HUDEP-2 (cell line): ENCODE measurements around the gene NXPE1.
"Not testable (repeated sequence)": the region's sequence is repeated elsewhere in the genome, so short reads cannot be mapped to it uniquely, and the experiment has no call there.

Experiments used
- DNase-seq, 76 experiments: peaks; one replicate each; lab custom pipeline; 2025; ENCODE audit not compliant: unreplicated experiment in 76 of 76; lab: John Stamatoyannopoulos, UW

Gene NXPE1

GRCh38 chr11:114559425-114560310, at the start of gene NXPE1:
NXPE1 (minus strand) TSS chr11:114559881; CDS start chr11:114551201, 8,680 bp downstream.
- DNase-seq, result no peak

DNA sequence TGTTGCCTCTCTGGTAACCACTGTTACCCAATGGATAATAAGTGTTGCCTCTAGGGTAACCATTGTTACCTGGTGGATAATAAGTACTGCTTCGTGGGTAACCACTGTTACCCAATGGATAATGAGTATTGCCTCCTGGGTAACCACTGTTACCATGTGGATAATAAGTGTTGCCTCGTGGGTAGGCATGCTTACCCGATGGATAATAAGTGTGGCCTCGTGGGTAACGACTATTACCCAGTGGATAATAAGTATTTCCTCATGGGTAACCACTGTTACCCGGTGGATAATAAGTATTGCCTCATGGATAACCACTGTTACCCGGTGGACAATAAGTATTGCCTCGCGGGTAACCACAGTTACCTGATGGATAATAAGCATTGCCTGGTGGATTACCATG, 49.7 kb upstream of the NXPE1 start:
- DNase-seq, result no peak

DNA sequence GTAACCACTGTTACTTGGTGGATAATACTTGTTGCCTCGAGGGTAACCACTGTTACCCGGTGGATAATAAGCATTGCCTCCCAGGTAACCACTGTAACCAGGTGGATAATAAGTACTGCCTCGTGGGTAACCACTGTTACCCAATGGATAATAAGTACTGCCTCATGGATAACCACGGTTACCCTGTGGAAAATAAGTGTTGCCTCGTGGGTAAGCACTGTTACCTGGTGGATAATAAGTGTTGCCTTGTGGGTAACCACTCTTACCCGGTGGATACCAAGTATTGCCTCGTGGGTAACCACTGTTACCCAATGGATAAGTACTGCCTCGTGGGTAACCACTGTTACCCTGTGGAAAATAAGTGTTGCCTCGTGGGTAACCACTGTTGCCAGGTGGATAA, 48.9 kb upstream of the NXPE1 start:
- DNase-seq, result not testable (repeated sequence)

DNA sequence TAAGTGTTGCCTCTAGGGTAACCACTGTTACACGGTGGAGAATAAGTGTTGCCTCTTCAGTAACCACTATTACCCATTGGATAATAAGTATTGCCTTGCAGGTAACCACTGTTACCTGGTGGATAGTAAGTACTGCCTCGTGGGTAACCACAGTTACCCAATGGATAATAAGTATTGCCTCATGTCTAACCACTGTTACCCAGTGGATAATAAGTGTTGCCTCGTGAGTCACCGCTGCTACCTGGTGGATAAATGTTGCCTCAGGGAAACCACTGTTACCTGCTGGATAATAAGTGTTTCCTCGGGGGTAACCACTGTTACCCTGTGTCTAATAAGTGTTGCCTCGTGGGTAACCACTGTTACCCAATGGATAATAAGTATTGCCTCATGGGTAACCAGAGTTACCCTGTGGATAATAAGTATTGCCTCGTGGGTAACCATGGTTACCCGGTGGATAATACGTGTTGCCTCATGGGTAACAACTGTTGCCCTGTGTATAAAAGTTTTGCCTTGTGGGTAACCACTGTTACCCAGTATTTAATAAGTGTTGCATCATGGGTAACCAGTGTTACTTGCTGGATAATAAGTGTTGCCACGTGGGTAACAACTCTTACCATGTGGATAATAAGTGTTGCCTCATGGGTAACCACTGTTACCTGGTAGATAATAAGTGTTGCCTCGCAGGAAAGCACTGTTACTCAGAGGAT, 48.2 kb upstream of the NXPE1 start:
- DNase-seq, result no peak

DNA sequence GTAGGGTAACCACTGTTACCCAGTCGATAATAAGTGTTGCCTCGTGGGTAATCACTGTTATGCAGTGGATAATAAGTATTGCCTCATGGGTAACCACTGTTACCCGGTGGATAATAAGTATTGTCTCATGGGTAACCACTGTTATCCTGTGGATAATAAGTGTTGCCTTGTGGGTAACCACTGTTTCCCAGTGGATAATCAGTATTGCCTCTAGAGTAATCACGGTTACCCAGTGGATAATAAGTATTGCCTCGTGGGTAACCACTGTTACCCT, 47.1 kb upstream of the NXPE1 start:
- DNase-seq, result not testable (repeated sequence)

DNA sequence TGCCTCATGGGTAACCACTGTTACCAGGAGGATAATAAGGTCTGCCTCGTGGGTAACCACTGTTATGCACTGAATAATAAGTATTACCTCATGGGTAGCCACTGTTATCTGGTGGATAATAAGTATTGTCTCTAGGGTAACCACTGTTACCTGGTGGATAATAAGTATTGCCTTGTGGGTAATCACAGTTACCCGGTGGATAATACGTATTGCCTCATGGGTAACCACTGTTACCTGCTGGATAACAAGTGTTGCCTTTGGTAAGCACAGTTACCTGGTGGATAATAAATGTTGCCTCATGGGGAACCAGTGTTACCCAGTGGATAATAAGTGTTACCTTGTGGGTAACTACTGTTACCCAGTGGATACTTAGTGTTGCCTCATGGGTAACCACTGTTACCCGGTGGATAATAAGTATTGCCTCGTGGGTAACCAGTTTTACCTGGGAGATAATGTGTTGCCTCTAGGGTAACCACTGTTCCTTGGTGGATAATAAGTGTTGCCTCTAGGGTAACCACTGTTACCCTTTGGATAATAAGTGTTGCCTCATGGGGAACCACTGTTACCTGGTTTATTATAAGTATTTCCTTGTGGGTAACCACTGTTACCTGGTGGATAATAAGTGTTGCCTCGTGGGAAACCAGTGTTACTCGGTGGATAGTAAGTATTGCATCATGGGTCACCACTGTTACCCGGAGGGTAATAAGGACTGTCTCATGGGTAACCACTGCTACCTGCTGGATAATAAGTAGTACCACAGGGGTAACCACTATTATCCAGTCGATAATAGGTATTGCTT, 46.5 kb upstream of the NXPE1 start:
- no peak for DNase-seq

DNA sequence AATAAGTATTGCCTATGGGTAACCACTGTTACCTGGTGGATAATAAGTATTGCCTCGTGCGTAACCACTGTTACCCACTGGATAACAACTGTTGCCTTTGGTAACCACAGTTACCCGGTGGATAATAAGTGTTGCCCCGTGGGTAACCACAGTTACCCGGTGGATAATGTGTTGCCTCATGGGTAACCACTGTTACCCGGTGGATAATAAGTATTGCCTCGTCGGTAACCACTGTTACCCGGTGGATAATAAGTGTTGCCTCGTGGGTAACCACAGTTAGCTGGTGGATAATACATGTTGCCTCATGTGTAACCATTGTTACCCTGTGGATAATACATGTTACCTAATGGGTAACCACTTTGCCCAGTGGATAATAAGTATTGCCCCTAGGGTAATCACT, 45.7 kb upstream of the NXPE1 start:
- no peak for DNase-seq

DNA sequence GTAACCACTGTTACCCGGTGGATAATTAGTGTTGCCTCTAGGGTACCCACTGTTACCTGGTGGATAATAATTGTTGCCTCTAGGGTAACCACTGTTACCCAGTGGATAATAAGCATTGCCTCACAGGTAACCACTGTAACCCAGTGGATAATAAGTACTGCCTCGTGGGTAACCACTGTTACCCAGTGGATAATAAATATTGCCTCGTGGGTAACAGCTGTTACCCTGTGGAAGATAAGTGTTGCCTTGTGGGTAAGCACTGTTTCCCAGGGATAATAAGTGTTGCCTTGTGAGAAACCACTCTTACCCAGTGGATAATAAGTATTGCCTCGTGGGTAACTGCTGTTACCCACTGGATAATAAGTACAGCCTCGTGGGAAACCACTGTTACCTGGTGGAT, 45.2 kb upstream of the NXPE1 start:
- no peak for DNase-seq

GRCh38 chr11:114604179-114604813, 44.6 kb upstream of the NXPE1 start:
- DNase-seq, result no peak

DNA sequence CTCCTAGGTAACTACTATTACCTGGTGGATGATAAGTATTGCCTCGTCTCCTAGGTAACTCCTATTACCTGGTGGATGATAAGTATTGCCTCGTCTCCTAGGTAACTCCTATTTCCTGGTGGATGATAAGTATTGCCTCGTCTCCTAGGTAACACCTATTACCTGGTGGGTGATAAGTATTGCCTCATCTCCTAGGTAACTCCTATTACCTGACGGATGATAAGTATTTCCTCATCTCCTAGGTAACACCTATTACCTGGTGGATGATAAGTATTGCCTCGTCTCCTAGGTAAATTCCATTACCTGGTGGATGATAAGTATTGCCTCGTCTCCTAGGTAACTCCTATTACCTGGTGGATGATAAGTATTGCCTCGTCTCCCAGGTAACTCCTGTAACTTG, 43.5 kb upstream of the NXPE1 start:
- not testable (repeated sequence) for DNase-seq

DNA sequence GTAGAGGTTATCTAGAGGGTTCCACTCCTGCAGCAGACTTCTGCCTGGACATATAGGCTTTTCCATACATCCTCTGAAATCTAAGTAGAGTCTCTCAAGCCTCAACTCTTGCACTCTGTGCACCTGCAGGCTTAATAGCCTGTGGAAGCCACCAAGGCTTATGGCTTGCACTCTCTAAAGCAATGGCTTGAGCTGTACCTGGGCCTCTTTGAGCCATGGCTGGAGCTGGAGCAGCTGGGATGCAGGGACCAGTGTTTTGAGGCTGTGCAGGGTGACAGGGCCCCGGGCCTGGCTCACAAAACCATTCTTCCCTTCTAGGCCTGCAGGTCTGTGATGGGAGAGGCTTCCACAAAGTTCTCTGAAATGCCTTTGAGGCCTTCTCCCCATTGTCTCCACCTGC, 38.8 kb upstream of the NXPE1 start:
- DNase-seq, result no peak

DNA sequence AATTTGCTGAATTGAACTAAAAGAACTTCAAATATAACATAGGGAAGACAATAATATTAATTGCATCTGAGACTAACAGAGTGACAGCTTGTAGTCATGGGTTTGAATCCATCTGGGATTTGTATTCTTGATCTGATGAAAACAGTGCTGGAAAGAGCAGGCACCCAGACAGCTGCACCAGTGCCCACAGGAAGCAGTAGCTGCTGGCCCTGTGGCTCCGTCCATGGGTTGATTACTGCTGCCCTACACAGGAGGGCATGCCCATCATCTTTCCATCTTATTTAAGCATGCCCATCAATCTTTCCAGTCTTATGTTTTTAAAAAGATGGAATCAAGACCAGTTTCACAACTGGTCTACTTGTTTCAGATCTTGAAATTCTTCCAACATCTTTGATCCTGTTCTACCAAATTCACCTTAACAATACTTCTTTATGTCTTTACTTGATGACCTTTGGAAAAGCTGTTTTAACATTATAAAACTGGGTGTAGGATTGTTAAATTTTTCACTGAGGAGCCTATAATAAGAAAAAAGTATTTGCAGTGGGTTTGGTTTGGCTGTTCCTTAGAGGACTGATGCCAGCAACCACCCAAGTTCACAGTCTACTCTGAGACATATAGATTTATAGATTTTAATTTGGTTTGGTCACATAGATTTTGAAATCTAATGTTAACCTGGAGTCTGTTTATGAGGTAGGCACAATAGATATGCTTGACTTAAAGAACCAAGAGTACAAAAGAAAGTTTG, 36.7 kb upstream of the NXPE1 start:
- DNase-seq, result no peak

DNA sequence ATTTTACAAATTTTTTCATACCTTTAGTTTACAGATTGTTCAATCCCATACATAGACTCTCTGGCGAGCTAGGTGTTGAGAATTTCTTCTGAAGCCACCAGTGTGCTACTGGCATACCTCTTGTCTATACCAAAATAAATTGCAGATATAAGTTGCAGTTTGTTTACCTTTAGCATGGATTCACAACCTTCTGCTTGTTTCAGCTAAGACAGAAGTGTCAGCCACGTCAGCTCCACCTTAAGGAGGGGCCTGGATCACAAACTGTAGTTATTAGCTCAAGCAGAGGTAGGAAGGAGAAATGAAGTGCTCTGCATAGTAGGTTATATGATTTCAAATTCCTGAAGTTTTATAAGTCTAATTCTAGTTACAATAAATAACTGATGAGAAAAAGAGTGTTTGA, 35.9 kb upstream of the NXPE1 start, which contains the start of gene NXPE4:
Gene NXPE4, minus strand, starts transcription at position 216 of the 400 bp plus-strand sequence. CDS start 1,027 bp downstream, outside the sequence.
- no peak for DNase-seq

- no peak for DNase-seq
Observed at GRCh38 chr11:114594703-114595102, 35.0 kb upstream of the NXPE1 start.

- no peak for DNase-seq
Observed at GRCh38 chr11:114587398-114587953, 27.8 kb upstream of the NXPE1 start.

GRCh38 chr11:114586797-114587196, 27.1 kb upstream of the NXPE1 start:
- no peak for DNase-seq

- no peak for DNase-seq
Observed at GRCh38 chr11:114571712-114572111, 12.0 kb upstream of the NXPE1 start.

GRCh38 chr11:114569801-114570200, 10.1 kb upstream of the NXPE1 start:
- no peak for DNase-seq

GRCh38 chr11:114566276-114566675, 6.6 kb upstream of the NXPE1 start:
- no peak for DNase-seq

DNA sequence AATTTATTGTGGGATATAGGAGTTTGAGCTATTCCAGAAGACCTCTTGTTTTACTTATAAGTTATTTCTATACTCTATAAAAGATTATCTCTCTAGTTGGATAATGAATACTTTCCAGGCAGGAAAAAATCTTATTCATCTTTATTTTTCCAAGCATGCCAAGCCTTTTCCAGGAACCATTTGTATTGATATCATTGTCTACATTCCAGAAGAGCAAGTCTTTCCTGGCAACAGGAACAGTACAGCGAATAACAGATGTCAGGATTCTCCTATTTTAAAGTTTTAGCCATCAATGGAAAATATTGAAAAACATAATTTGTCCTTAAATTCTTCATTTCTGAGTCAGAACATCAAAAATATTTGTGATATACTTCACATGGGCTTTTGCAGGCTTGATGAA, 5.2 kb upstream of the NXPE1 start:
- DNase-seq, result no peak
